ENCODE data around the gene ENDOV.
"Not testable (repeated sequence)": the region's sequence is repeated elsewhere in the genome, so short reads cannot be mapped to it uniquely, and the experiment has no call there.

Gene ENDOV

DNA sequence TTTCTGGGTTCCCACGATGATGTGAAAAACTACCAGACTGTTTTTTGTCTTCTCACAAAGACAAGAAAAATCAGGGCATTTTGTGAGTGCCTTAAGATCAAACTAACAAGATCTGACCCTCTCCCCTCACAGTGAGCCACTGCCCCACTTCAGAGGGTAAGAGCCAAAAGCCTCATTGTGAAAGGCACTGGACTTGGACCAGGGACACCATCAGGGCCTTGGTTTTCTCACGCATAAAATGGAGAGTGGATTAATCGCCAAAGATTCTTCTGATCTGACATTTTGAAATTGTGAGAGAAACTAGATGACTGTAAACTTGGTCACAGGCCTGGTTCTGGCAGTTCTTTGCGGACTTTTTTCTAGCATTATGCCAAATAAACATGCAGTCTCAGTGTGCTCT is 21.0 kb upstream of the ENDOV start:
- Histone ChIP-seq H3K4me1 (ENCODE audit: insufficient read depth, low read length) (peaks cover 14% of the 10 kb centered on the region), H2AFZ (ENCODE audit: low read depth, low read length) (no peak overlapping the region), H3K27me3 (ENCODE audit: insufficient read depth, low read length) (no peaks in the 10 kb centered on the region), H3K4me3 (ENCODE audit: low read length) (no peak overlapping the region), H3K9me3 (ENCODE audit: low read length) (no peaks in the 10 kb centered on the region), H3K36me3 (ENCODE audit: insufficient read depth, low read length) (peaks cover 6% of the 10 kb centered on the region)

DNA sequence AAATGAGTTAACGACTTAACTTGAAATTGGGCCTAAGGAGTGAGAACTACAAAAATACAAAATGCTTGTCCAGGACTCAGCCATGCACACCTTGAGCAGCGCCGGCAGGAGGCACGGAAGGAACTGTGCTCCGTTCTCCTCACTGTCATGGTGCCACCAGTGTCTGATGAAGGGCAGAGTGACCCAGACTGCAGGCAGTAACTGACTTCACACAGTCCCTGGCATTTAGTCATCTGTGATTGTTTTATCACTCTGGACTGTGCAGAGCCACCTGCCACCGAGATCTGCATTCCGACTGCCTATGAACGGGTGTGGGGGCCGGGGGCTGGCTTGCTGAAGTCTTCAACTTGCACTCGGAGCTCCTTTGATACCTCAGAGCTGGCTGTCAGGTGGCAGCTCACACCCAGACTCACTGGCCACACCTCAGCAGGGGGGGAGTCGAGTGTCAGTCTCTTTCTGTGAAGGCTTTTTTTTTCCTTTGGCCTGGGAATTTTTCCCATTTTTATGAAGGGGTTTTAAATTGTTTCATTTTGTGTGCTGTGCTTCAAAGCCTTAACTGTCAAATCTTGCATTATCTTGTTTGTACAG is 20.2 kb upstream of the ENDOV start:
- no peak overlapping the region for H2AFZ ChIP-seq (ENCODE audit: low read depth, low read length)
- H3K4me1 ChIP-seq (ENCODE audit: insufficient read depth, low read length), result peaks cover 14% of the 10 kb centered on the region
- no peaks in the 10 kb centered on the region for H3K9me3 ChIP-seq (ENCODE audit: low read length)
- H3K4me3 ChIP-seq (ENCODE audit: low read length), result no peak overlapping the region
- H3K27me3 ChIP-seq (ENCODE audit: insufficient read depth, low read length), result no peaks in the 10 kb centered on the region
- H3K36me3 ChIP-seq (ENCODE audit: insufficient read depth, low read length), result no peaks in the 10 kb centered on the region

DNA sequence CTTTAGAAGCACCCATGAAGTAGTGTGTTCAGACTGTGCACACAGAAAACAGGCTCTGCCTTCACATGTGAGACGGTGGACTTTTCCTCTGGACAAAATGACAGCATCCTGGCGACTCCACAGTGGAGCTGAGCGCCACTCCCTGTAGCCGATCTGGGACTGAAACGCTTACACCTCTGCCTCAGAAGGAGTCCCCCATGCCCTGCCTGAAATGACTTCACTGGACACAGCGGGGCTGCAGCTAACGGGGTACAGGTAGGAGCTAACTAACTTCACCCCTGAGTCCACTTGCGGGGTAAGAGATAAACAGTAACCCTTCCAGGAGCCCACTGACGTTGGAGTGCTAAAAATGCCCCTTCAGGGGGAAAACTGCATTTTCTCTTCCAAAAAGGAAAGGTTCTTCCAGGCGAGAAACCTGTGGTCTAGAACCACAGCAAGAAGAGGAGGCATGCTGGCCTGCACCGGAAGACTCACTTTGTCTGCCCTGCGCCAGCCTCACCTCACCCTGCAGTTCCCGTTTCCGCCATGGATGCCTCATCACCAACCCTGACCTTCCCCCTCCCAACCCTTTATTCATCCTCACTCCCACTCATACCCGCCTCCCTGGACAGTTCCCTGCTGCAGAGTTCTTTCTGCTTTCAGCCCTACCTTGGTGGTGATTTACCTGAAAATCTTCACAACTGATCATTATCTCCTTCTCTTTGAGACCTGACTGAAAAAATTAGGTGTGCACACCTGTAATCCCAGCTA is 19.4 kb upstream of the ENDOV start:
- H3K4me3 ChIP-seq (ENCODE audit: low read length), result no peak overlapping the region
- no peaks in the 10 kb centered on the region for H3K36me3 ChIP-seq (ENCODE audit: insufficient read depth, low read length)
- no peaks in the 10 kb centered on the region for H3K27me3 ChIP-seq (ENCODE audit: insufficient read depth, low read length)
- peaks cover 14% of the 10 kb centered on the region for H3K4me1 ChIP-seq (ENCODE audit: insufficient read depth, low read length)
- no peak overlapping the region for H2AFZ ChIP-seq (ENCODE audit: low read depth, low read length)
- no peaks in the 10 kb centered on the region for H3K9me3 ChIP-seq (ENCODE audit: low read length)

DNA sequence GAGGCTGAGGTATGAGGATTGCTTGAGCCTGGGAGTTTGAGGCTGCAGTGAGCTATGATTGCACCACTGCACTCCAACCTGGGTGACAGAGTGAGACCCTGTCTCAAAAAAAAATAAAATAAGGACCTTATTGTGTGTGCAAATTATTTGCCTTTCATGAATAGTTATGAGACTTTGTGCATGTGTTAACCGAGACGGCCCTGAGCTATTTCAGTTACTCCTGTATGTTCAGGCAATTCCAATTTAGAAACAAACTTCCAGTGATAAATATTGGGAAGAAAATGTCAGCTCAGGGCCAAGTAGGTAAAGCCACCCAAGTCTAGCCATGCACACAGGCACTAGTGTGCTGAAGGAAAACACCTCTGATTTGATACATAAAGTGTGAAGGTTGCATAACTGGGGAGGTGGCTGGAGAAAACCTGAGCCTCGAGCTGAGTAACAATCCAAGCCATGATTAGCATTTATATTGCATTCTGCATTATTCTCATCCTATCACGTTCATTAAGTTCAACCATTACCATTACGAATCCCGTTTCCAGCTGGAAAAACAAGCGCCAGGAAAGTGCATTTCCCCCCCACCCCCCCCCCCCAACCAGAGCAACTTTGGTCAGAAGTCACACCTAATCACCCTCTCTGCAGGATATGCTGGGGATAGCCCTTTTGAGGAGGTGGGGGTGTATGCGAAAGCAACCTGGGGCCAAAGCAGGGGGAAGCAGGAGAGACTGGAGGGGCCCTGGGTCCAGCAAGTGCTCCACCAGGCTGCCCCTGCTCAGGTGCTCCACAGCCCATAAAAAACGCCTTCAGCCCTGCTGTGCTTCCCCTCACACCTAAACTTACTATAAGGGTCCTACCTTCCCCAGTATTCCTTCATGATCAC is 18.6 kb upstream of the ENDOV start:
- Histone ChIP-seq H2AFZ (ENCODE audit: low read depth, low read length) (no peak overlapping the region), H3K4me1 (ENCODE audit: insufficient read depth, low read length) (peaks cover 14% of the 10 kb centered on the region), H3K36me3 (ENCODE audit: insufficient read depth, low read length) (no peaks in the 10 kb centered on the region), H3K27me3 (ENCODE audit: insufficient read depth, low read length) (no peaks in the 10 kb centered on the region), H3K4me3 (ENCODE audit: low read length) (no peak overlapping the region), H3K9me3 (ENCODE audit: low read length) (no peaks in the 10 kb centered on the region)

DNA sequence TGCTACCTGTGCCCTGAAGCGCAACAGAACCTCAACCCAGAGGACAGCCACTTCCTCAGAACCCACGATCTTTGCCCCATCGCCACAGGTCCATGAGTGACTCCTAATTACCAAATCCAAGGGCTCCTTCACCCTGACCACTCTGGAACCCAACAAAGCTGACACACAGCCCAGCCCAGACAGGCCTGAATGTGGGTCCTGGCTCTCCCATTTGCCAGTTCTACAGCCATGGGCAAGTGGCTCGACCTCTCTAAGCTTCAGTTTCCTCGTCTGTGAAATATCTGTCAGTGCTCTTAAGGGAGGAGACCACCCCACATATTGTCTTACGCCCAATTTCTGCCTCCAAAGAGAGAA is 18.0 kb upstream of the ENDOV start:
- H2AFZ ChIP-seq (ENCODE audit: low read depth, low read length), result no peak overlapping the region
- no peaks in the 10 kb centered on the region for H3K9me3 ChIP-seq (ENCODE audit: low read length)
- H3K4me1 ChIP-seq (ENCODE audit: insufficient read depth, low read length), result peaks cover 14% of the 10 kb centered on the region
- H3K27me3 ChIP-seq (ENCODE audit: insufficient read depth, low read length), result no peaks in the 10 kb centered on the region
- H3K4me3 ChIP-seq (ENCODE audit: low read length), result no peak overlapping the region
- H3K36me3 ChIP-seq (ENCODE audit: insufficient read depth, low read length), result no peaks in the 10 kb centered on the region

DNA sequence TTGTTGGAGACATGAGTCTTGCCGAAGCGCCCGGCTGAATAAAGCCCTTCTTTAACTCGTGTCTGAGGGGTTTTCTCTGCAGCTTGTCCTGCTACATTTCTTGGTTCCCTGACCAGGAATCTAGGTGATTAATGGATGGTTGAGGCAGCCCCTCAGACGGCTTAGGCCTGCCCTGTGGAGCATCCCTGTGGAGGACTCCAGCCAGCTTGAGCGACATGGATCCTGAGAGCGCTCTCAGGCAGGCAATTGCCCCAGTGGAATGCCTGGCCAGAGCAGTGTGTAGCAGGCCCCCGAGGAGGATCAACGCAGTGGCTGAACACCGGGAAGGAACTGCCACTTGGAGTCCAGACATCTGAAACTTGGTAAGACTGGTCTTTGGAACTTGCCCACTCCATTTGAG is 17.3 kb upstream of the ENDOV start:
- Histone ChIP-seq H3K36me3 (ENCODE audit: insufficient read depth, low read length) (no peaks in the 10 kb centered on the region), H3K4me3 (ENCODE audit: low read length) (no peak overlapping the region), H3K27me3 (ENCODE audit: insufficient read depth, low read length) (no peaks in the 10 kb centered on the region), H3K4me1 (ENCODE audit: insufficient read depth, low read length) (peaks cover 14% of the 10 kb centered on the region), H2AFZ (ENCODE audit: low read depth, low read length) (no peak overlapping the region), H3K9me3 (ENCODE audit: low read length) (no peaks in the 10 kb centered on the region)

DNA sequence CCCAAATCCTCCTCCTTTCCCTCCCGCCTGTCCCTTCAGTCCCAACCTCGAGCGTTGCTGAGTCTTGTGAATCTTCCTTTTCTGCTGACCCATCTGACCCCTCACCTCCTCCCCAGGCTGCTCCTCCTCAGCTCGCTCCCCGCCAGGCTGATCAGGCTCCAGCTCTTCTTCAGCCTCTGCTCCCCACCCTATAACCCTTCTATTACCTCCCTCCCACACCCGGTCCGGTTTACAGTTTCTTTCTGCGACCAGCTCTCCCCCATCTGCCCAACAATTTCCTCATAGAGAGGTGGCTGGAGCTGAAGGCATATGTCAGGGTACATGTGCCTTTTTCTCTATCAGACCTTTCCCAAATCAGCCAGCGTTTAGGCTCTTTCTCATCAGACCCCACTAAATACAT is 13.9 kb upstream of the ENDOV start:
- H3K4me3 ChIP-seq (ENCODE audit: low read length); H3K36me3 ChIP-seq (ENCODE audit: insufficient read depth, low read length): not testable (repeated sequence)

DNA sequence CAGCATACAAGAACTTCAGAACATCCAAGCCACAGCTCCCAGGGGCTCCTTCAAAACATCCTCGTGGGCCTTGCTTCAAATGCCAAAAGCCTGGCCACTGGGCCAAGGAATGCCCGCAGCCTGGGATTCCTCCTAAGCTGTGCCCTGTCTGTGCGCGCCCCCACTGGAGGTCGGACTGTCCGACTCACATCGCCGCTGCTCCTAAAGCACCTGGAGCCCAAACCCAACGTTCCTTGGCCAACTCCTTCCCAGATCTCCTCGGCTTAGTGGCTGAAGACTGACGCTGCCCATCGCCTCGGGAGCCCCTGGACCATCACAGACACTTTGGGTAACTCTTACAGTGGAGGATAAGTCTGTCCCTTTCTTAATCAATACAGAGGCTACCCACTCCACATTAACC is 12.9 kb upstream of the ENDOV start:
- not testable (repeated sequence) for H2AFZ ChIP-seq (ENCODE audit: low read depth, low read length); H3K4me1 ChIP-seq (ENCODE audit: insufficient read depth, low read length); H3K36me3 ChIP-seq (ENCODE audit: insufficient read depth, low read length); H3K4me3 ChIP-seq (ENCODE audit: low read length); H3K9me3 ChIP-seq (ENCODE audit: low read length); H3K27me3 ChIP-seq (ENCODE audit: insufficient read depth, low read length)

More for the DNA sequence above, 13.9 kb upstream of the ENDOV start:
- H3K4me1 ChIP-seq (ENCODE audit: insufficient read depth, low read length); H3K9me3 ChIP-seq (ENCODE audit: low read length); H2AFZ ChIP-seq (ENCODE audit: low read depth, low read length); H3K27me3 ChIP-seq (ENCODE audit: insufficient read depth, low read length): not testable (repeated sequence)

DNA sequence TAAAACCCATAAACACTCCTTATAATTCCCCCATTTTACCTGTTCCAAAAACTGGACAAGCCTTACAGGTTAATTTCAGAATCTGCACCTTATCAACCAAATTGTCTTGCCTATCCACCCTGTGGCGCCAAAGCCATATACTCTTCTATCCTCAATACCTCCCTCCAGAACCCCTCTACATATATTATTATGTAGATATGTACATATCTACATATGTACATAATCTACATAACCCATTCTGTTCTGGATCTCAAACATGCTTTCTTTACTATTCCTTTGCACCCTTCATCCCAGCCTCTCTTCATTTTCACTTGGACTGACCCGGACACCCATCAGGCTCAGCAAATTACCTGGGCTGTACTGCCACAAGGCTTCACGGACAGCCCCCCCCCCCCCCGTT is 12.0 kb upstream of the ENDOV start:
- H3K4me3 ChIP-seq (ENCODE audit: low read length), result no peak overlapping the region
- no peaks in the 10 kb centered on the region for H3K9me3 ChIP-seq (ENCODE audit: low read length)
- H3K36me3 ChIP-seq (ENCODE audit: insufficient read depth, low read length), result no peaks in the 10 kb centered on the region

DNA sequence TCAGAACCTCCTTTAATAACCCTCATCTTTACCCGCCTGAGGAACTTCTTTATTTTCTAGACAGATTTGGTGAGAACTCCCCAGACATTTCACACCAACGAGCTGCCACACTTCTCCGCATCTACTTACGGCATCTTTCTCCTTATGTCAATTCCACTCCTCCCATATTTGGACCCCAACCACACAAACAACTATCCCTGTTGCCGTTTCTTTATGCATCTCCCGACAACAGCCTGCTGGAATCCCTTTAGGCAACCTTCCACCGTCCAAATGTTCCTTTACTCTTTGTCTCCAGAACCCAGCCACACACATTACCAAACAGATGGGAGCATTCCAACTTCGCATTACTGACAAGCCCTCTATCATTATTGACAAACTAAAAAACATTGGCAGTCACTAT is 8.8 kb upstream of the ENDOV start:
- Histone ChIP-seq H2AFZ (ENCODE audit: low read depth, low read length) (no peak overlapping the region), H3K27me3 (ENCODE audit: insufficient read depth, low read length) (no peaks in the 10 kb centered on the region), H3K36me3 (ENCODE audit: insufficient read depth, low read length) (no peaks in the 10 kb centered on the region), H3K9me3 (ENCODE audit: low read length) (no peaks in the 10 kb centered on the region), H3K4me3 (ENCODE audit: low read length) (no peak overlapping the region), H3K4me1 (ENCODE audit: insufficient read depth, low read length) (no peaks in the 10 kb centered on the region)

More for the DNA sequence above, 12.0 kb upstream of the ENDOV start:
- H2AFZ ChIP-seq (ENCODE audit: low read depth, low read length), result no peak overlapping the region
- H3K27me3 ChIP-seq (ENCODE audit: insufficient read depth, low read length), result no peaks in the 10 kb centered on the region
- no peaks in the 10 kb centered on the region for H3K4me1 ChIP-seq (ENCODE audit: insufficient read depth, low read length)

DNA sequence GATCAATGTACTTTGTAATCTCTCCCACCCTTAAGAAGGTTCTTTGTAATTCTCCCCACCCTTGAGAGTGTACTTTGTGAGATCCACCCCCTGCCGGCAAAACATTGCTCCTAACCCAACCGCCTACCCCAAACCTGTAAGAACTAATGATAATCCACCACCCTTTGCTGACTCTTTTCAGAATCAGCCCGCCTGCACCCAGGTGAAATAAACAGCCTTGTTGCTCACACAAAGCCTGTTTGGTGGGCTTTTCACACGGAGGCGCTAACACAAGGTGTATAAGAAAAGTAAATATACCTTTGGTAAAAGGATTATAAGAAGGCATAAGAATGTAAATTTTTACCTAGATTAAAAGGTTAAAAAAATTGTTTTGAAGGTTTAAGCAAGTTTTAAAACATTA is 7.0 kb upstream of the ENDOV start:
- not testable (repeated sequence) for H3K36me3 ChIP-seq (ENCODE audit: insufficient read depth, low read length); H2AFZ ChIP-seq (ENCODE audit: low read depth, low read length); H3K4me3 ChIP-seq (ENCODE audit: low read length); H3K4me1 ChIP-seq (ENCODE audit: insufficient read depth, low read length); H3K27me3 ChIP-seq (ENCODE audit: insufficient read depth, low read length); H3K9me3 ChIP-seq (ENCODE audit: low read length)

DNA sequence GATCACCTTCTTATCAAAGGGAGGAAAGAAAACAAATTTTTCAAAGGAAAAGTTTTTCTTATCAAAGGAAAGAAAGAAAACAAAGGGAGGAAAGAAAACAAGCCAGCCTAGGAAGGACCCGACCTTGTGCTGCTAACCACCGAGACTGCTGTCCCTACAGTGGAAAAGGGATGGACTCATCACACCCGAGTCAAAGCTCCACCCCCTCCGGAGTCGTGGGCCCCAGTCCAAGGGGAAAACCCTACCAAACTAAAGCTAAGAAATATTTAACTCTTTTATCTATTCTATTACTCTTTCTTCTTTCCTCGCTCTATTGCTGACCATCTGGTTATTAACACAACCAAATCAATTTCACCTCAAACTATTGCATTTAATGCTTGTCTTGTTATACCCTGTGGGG is 6.1 kb upstream of the ENDOV start:
- Histone ChIP-seq H2AFZ (ENCODE audit: low read depth, low read length) (no peak overlapping the region), H3K9me3 (ENCODE audit: low read length) (no peaks in the 10 kb centered on the region), H3K36me3 (ENCODE audit: insufficient read depth, low read length) (no peaks in the 10 kb centered on the region), H3K4me3 (ENCODE audit: low read length) (no peak overlapping the region), H3K4me1 (ENCODE audit: insufficient read depth, low read length) (peaks cover 5% of the 10 kb centered on the region), H3K27me3 (ENCODE audit: insufficient read depth, low read length) (no peaks in the 10 kb centered on the region)

DNA sequence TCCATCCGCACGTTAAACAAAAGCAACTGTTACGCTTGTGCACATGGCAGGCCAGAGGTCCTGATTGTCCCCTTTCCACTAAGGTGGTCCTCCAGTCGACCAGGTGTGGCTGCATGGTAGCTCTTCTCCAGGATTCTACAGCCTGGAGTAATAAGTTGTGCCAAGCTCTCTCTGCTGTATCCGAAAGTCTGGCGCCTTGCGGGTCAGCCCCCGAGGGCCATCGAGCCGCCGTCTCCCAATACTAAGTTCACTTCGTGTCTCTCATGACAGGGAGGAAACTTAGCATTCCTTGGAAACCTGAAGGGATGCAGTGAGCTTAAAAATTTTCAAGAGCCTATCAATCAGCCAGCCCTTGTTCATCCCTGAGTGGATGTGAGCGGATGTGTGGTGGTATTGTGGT is 5.3 kb upstream of the ENDOV start:
- H3K27me3 ChIP-seq (ENCODE audit: insufficient read depth, low read length), result no peaks in the 10 kb centered on the region
- H3K4me1 ChIP-seq (ENCODE audit: insufficient read depth, low read length), result peaks cover 12% of the 10 kb centered on the region
- no peaks in the 10 kb centered on the region for H3K36me3 ChIP-seq (ENCODE audit: insufficient read depth, low read length)
- no peaks in the 10 kb centered on the region for H3K9me3 ChIP-seq (ENCODE audit: low read length)
- H2AFZ ChIP-seq (ENCODE audit: low read depth, low read length), result no peak overlapping the region
- H3K4me3 ChIP-seq (ENCODE audit: low read length), result no peak overlapping the region
